Nephron progenitor cell (in vitro differentiated cells): ENCODE measurements around the gene FSIP1.

Source experiments
- DNase-seq: peaks from one replicate; pipeline ENCODE4 v3.0.0; 2021
- H3K27ac Mint-ChIP-seq: 2 replicates; pipeline ENCODE4 v1.8.0; 2021; ENCODE audit warnings: mild to moderate bottlenecking, moderate library complexity, mixed read lengths
- H3K27me3 Mint-ChIP-seq: 2 replicates; pipeline ENCODE4 v1.8.0; 2021; ENCODE audit warnings: mild to moderate bottlenecking, low read depth, mixed read lengths; ENCODE audit not compliant: poor library complexity
- H3K36me3 Mint-ChIP-seq: 2 replicates; pipeline ENCODE4 v1.8.0; 2021; ENCODE audit warnings: low read depth, mixed read lengths
- H3K4me1 Mint-ChIP-seq: 2 replicates; pipeline ENCODE4 v1.8.0; 2021; ENCODE audit warnings: mixed read lengths
- H3K4me3 Mint-ChIP-seq: 2 replicates; pipeline ENCODE4 v1.8.0; 2021; ENCODE audit warnings: mild to moderate bottlenecking, moderate library complexity, mixed read lengths
- H3K9me3 Mint-ChIP-seq: 2 replicates; pipeline ENCODE4 v1.8.0; 2021; ENCODE audit warnings: mild to moderate bottlenecking, moderate library complexity, mixed read lengths
- CTCF ChIP-seq: fragments of 200-600 bp; sonication (generic); IDR thresholded peaks from 2 replicates; pipeline ENCODE4 v1.5.0; 2021; ENCODE audit warnings: antibody characterized with exemption

Gene FSIP1

GRCh38 chr15:39704235-39704634 lies 78.4 kb downstream of the FSIP1 start:
- Mint-ChIP-seq H3K27ac (no peak overlapping the region), H3K4me3 (no peak overlapping the region), H3K4me1 (peaks cover 10% of the 10 kb centered on the region), H3K9me3 (no peaks in the 10 kb centered on the region), H3K27me3 (no peaks in the 10 kb centered on the region), H3K36me3 (no peaks in the 10 kb centered on the region)
- no peak for DNase-seq
- no peak for TF ChIP-seq CTCF

- Mint-ChIP-seq H3K27ac (no peak overlapping the region), H3K4me1 (peaks cover 10% of the 10 kb centered on the region), H3K9me3 (no peaks in the 10 kb centered on the region), H3K36me3 (no peaks in the 10 kb centered on the region), H3K27me3 (peaks cover 3% of the 10 kb centered on the region), H3K4me3 (no peak overlapping the region)
- DNase-seq, result no peak
- TF ChIP-seq CTCF, result no peak
Observed at GRCh38 chr15:39701988-39702387, 80.7 kb downstream of the FSIP1 start.

- Mint-ChIP-seq H3K27ac (no peak overlapping the region), H3K9me3 (no peaks in the 10 kb centered on the region), H3K27me3 (peaks cover 3% of the 10 kb centered on the region), H3K4me3 (no peak overlapping the region), H3K4me1 (peaks cover 15% of the 10 kb centered on the region), H3K36me3 (no peaks in the 10 kb centered on the region)
- no peak for DNase-seq
- no peak for TF ChIP-seq CTCF
Observed at GRCh38 chr15:39700375-39700700, 82.3 kb downstream of the FSIP1 start.

GRCh38 chr15:39699516-39700374 lies 82.9 kb downstream of the FSIP1 start:
- H3K4me3 Mint-ChIP-seq, result no peak overlapping the region
- no peaks in the 10 kb centered on the region for H3K36me3 Mint-ChIP-seq
- H3K27me3 Mint-ChIP-seq, result peaks cover 3% of the 10 kb centered on the region
- no peak overlapping the region for H3K27ac Mint-ChIP-seq
- no peak for DNase-seq
- H3K4me1 Mint-ChIP-seq, result peaks cover 15% of the 10 kb centered on the region
- H3K9me3 Mint-ChIP-seq, result no peaks in the 10 kb centered on the region
- no peak for TF ChIP-seq CTCF

GRCh38 chr15:39698444-39699390 lies 83.9 kb downstream of the FSIP1 start:
- peaks cover 3% of the 10 kb centered on the region for H3K27me3 Mint-ChIP-seq
- peaks cover 15% of the 10 kb centered on the region for H3K4me1 Mint-ChIP-seq
- H3K27ac Mint-ChIP-seq, result no peak overlapping the region
- H3K36me3 Mint-ChIP-seq, result no peaks in the 10 kb centered on the region
- no peak overlapping the region for H3K4me3 Mint-ChIP-seq
- H3K9me3 Mint-ChIP-seq, result no peaks in the 10 kb centered on the region
- no peak for DNase-seq
- no peak for TF ChIP-seq CTCF
